HCT116 (cell line): ENCODE data around the gene SNX22. TPM values are rescaled to one million over a fixed set of nuclear protein-coding genes. Genes with fewer than 3 reads are reported as not detected.
A peak's percentile ranks its signal among the peaks of the same experiment; 100 is the strongest.

Experiments
- ATAC-seq: fragments of 200-7000 bp; cut with Tn5 transposase; 2 replicates; pipeline ENCODE4 v1.9.1; 2020; ENCODE audit warnings: mild to moderate bottlenecking, moderate library complexity
- BruUV-seq: library from RNA; stranded (reverse); fragments of 400-500 nt; replicated peaks from 2 replicates; lab custom pipeline; 2021; lab: Mats Ljungman, UMichigan
- CTCF ChIA-PET: fragments of 300-600 bp; sonication (Branson Sonifier 250); formaldehyde crosslinking; loops from one replicate; lab custom pipeline; 2021; ENCODE audit warnings: antibody characterized with exemption; lab: Charles Lee
- POLR2A ChIA-PET: fragments of 300-600, 350-600 bp; sonication (Branson Sonifier 250); formaldehyde crosslinking; loops from one replicate; lab custom pipeline; 2021; ENCODE audit warnings: antibody characterized with exemption; lab: Charles Lee
- RAD21 ChIA-PET, 2 experiments: fragments of 300-600 bp; sonication (Branson Sonifier 250); formaldehyde crosslinking; loops; one replicate each; lab custom pipeline; 2023; ENCODE audit warnings: low total read pairs in 2 of 2; ENCODE audit not compliant: uncharacterized antibody in 2 of 2, unreplicated experiment in 2 of 2, low non-redundant PET in 1 of 2; lab: Charles Lee
- DNase-seq: peaks from one replicate; pipeline ENCODE4 v3.0.0-alpha.2; 2010; ENCODE audit warnings: low read depth, low spot score
- H2AFZ ChIP-seq: fragments of 200-600 bp; shearing (Covaris generic), sonication (generic); 2 replicates; pipeline ENCODE4 v1.6.1; 2017; ENCODE audit warnings: low read depth, mixed run types, mixed read lengths, antibody characterized with exemption, low read length; ENCODE audit not compliant: poor library complexity, severe bottlenecking
- H3K27ac ChIP-seq: 2 replicates; pipeline ENCODE4 v1.5.1; 2012; ENCODE audit warnings: low read depth, low read length
- H3K27me3 ChIP-seq: fragments of 200-600 bp; sonication (generic); 2 replicates; pipeline ENCODE4 v1.6.1; 2016; ENCODE audit warnings: mixed run types, low read length, mixed read lengths; ENCODE audit not compliant: insufficient read depth
- H3K36me3 ChIP-seq, 2 experiments: fragments of 200-500 bp in 1 of 2; fragments of 200-600 bp in 1 of 2; sonication (Bioruptor generic) in 1 of 2; sonication (generic) in 1 of 2; 2 replicates each; pipeline versions ENCODE4 v1.5.1 to v1.6.1; 2014 to 2016; ENCODE audit warnings: low read length in 2 of 2, inconsistent platforms in 1 of 2, mixed read lengths in 1 of 2, mixed run types in 1 of 2; ENCODE audit not compliant: insufficient read depth in 2 of 2, control insufficient read depth in 1 of 2
- H3K4me1 ChIP-seq, 2 experiments: fragments of 200-600 bp in 1 of 2; sonication (generic) in 1 of 2; 2 replicates each; pipeline versions ENCODE4 v1.5.1 to v1.6.1; 2012 to 2017; ENCODE audit warnings: low read length in 2 of 2, inconsistent platforms in 1 of 2, mild to moderate bottlenecking in 1 of 2, mixed read lengths in 1 of 2, mixed run types in 1 of 2, moderate library complexity in 1 of 2; ENCODE audit not compliant: insufficient read depth in 2 of 2, control insufficient read depth in 1 of 2
- H3K4me2 ChIP-seq: fragments of 200-600 bp; sonication (generic); 2 replicates; pipeline ENCODE4 v1.6.1; 2017; ENCODE audit warnings: mixed run types, low read length, mixed read lengths
- H3K4me3 ChIP-seq, 2 experiments: fragments of 200-600 bp in 1 of 2; sonication (generic) in 1 of 2; replicated peaks in 1 of 2; 2 replicates each; pipeline ENCODE4 v1.5.1; 2011 to 2016; ENCODE audit warnings: low read length in 2 of 2, control low read depth in 1 of 2, low read depth in 1 of 2, mild to moderate bottlenecking in 1 of 2, mixed read lengths in 1 of 2, mixed run types in 1 of 2
- H3K79me2 ChIP-seq: fragments of 200-600 bp; sonication (generic); 2 replicates; pipeline ENCODE4 v1.6.1; 2017; ENCODE audit warnings: mild to moderate bottlenecking, mixed run types, low read length, moderate library complexity, mixed read lengths; ENCODE audit not compliant: insufficient read depth
- H3K9ac ChIP-seq: fragments of 200-600 bp; sonication (generic); 2 replicates; pipeline ENCODE4 v1.6.1; 2016; ENCODE audit warnings: low read length, mixed read lengths
- H3K9me2 ChIP-seq: fragments of 200-600 bp; sonication (generic), shearing (Covaris generic); 2 replicates; pipeline ENCODE4 v1.6.1; 2017; ENCODE audit warnings: mixed run types, mild to moderate bottlenecking, moderate library complexity; ENCODE audit not compliant: insufficient read depth
- H3K9me3 ChIP-seq, 2 experiments: fragments of 200-500 bp in 1 of 2; fragments of 200-600 bp in 1 of 2; sonication (Bioruptor generic) in 1 of 2; sonication (generic) in 1 of 2; 2 replicates each; pipeline ENCODE4 v1.6.1; 2014 to 2017; ENCODE audit warnings: low read length in 2 of 2, mixed read lengths in 2 of 2, inconsistent platforms in 1 of 2, low read depth in 1 of 2, mild to moderate bottlenecking in 1 of 2, mixed run types in 1 of 2, moderate library complexity in 1 of 2; ENCODE audit not compliant: control insufficient read depth in 1 of 2, insufficient read depth in 1 of 2
- H4K20me1 ChIP-seq: fragments of 200-600 bp; sonication (generic), shearing (Covaris generic); 2 replicates; pipeline ENCODE4 v1.6.1; 2017; ENCODE audit warnings: mixed run types, mild to moderate bottlenecking, moderate library complexity; ENCODE audit not compliant: insufficient read depth
- CBX3 ChIP-seq: IDR thresholded peaks from 2 replicates; pipeline ENCODE4 v1.6.1; 2012; ENCODE audit warnings: low read depth
- ELF1 ChIP-seq: IDR thresholded peaks from 2 replicates; pipeline ENCODE4 v1.6.1; 2012; ENCODE audit warnings: low read depth, borderline replicate concordance
- EZH2phosphoT487 ChIP-seq: fragments of 200-600 bp; IDR thresholded peaks from 2 replicates; pipeline ENCODE4 v1.6.1; 2018; ENCODE audit warnings: antibody characterized with exemption, borderline replicate concordance
- FOSL1 ChIP-seq: IDR thresholded peaks from 2 replicates; pipeline ENCODE4 v1.6.1; 2012; ENCODE audit warnings: low read depth
- POLR2AphosphoS5 ChIP-seq: IDR thresholded peaks from 2 replicates; pipeline ENCODE4 v1.6.1; 2011; ENCODE audit warnings: mild to moderate bottlenecking, low read depth, low read length, moderate library complexity
- RAD21 ChIP-seq: IDR thresholded peaks from 2 replicates; pipeline ENCODE4 v1.6.1; 2012; ENCODE audit warnings: low read depth, mild to moderate bottlenecking
- SIN3A ChIP-seq: IDR thresholded peaks from 2 replicates; pipeline ENCODE4 v1.6.1; 2012; ENCODE audit warnings: low read depth
- SRF ChIP-seq: IDR thresholded peaks from 2 replicates; pipeline ENCODE4 v1.6.1; 2012; ENCODE audit warnings: low read depth
- intact Hi-C: fragments of 100-400 bp; cut with micrococcal nuclease; formaldehyde crosslinking; loops from 2 replicates; pipeline ENCODE4 v1.10.0; 2022
- total RNA-seq: library from RNA; stranded (reverse); gene quantifications from one replicate; pipeline ENCODE4 v1.2.1, GENCODE V29; 2021; ENCODE audit not compliant: unreplicated experiment
- TF ChIP-seq, protein P1 (sequence below), 3 experiments: fragments of 200-600 bp in 1 of 3; sonication (generic) in 1 of 3; IDR thresholded peaks in 2 of 3; conservative IDR thresholded peaks in 1 of 3; 2 replicates each; pipeline ENCODE4 v1.5.1; 2012 to 2017; ENCODE audit warnings: low read depth in 2 of 3, low read length in 2 of 3, antibody characterized with exemption in 1 of 3, borderline replicate concordance in 1 of 3, control low read depth in 1 of 3, mild to moderate bottlenecking in 1 of 3, mixed read lengths in 1 of 3, mixed run types in 1 of 3, moderate library complexity in 1 of 3; ENCODE audit not compliant: insufficient read depth in 1 of 3

The SNX22 gene
- total RNA-seq, 1 experiment from 2014 or later: 6.3 TPM

DNA sequence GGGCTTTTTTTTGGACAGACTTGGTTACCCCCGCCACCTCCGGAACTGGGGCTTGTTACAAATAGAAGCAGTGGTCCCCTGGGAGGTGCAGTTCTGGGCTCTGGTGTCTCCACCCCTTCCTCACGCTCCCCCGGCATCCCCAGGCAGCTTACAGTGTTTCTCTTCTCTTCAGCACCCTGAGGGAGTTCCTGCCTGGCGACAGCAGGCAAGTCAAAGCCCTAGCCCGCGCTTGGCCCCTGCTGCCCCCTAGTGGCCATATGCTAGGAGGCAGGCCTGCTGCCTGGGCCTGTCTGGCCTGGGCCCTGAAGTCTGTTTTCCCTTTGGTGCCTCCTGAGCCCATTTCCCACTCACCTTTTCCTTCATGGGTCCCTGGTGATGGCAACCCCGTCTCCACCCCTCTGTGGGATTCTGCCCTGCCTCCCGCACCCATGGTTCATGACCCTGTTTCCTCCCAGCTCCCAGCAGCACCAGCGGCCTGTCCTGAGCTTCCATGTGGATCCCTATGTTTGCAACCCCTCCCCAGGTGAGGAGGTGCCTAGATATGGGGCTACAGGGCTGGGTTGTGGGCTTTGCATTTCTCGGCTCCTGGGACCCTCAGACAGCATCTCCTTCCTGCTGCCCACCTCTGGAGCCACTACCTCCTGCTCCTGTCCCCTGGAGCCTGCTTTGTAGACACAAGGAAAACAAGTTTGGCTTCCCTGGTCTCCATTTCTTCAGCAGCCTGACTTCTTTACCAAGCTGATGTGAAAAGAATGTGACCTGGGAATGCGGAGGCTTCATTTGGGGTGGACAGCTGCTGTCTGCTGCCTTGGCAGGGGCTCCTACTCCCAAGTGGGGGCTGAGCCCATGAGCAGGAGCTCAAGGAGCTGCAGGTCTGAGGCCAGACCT is 2.2 kb downstream of the SNX22 start:
- H3K27me3 ChIP-seq: no peaks in the 10 kb centered on the region
- H3K4me3 ChIP-seq: no peak overlapping the region
- H3K79me2 ChIP-seq: peaks cover 9% of the 10 kb centered on the region; the same call in 1 of the 2 replicates
- ChIA-PET CTCF (interaction anchor here (0.7 to 2.5 kb wide), 8 partner anchors 8 to 574 kb away, joined by 3 to 23 read pairs (median 5); partner anchors contain the start of genes CIAO2A and PPIB), RAD21 (interaction anchor here in 1 of 2 experiments (0.6 to 1.1 kb wide), 2 partner anchors 9 to 461 kb away, joined by 3 read pairs; partner anchors contain the start of gene PPIB), POLR2A (interaction anchor here (2.7 kb wide), 1 partner anchor 9 kb away, joined by 12 read pairs; the partner anchor contains the start of gene PPIB)
- TF ChIP-seq POLR2AphosphoS5: peak; percentile 61
- TF ChIP-seq SIN3A: no peak
- TF ChIP-seq ELF1: no peak
- peak; percentile 82 for TF ChIP-seq RAD21
- no peak for TF ChIP-seq SRF
- TF ChIP-seq EZH2phosphoT487: no peak
- TF ChIP-seq, protein P1, sequence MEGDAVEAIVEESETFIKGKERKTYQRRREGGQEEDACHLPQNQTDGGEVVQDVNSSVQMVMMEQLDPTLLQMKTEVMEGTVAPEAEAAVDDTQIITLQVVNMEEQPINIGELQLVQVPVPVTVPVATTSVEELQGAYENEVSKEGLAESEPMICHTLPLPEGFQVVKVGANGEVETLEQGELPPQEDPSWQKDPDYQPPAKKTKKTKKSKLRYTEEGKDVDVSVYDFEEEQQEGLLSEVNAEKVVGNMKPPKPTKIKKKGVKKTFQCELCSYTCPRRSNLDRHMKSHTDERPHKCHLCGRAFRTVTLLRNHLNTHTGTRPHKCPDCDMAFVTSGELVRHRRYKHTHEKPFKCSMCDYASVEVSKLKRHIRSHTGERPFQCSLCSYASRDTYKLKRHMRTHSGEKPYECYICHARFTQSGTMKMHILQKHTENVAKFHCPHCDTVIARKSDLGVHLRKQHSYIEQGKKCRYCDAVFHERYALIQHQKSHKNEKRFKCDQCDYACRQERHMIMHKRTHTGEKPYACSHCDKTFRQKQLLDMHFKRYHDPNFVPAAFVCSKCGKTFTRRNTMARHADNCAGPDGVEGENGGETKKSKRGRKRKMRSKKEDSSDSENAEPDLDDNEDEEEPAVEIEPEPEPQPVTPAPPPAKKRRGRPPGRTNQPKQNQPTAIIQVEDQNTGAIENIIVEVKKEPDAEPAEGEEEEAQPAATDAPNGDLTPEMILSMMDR (IDR thresholded peaks at IDR 0.05 in 2 of 3, conservative IDR thresholded peaks at IDR 0.05 in 1 of 3; ENCODE audit: borderline replicate concordance in 1 of 3, insufficient read depth in 1 of 3, low read depth in 2 of 3, low read length in 2 of 3): peak; percentile 66 to 98 (median 96); a peak in 5 of 6 replicates
- no peak for TF ChIP-seq CBX3
- no peak for TF ChIP-seq FOSL1
- ATAC-seq (peak; percentile 76), DNase-seq (peak; percentile 57)
- no TSS peak for BruUV-seq
- peak overlapping the region; percentile 38; the same call in 1 of the 2 replicates for H3K9ac ChIP-seq
- intact Hi-C loops: loop anchor here (5.0 kb wide), 3 partner anchors 56 to 541 kb away; partner anchors contain the start of genes CSNK1G1 and SNX1
- no peaks in the 10 kb centered on the region; the same call in 1 of the 2 replicates for H4K20me1 ChIP-seq
- peaks cover 29 to 31% of the 10 kb centered on the region in 2 experiments; a peak in 3 of 4 replicates for H3K36me3 ChIP-seq
- H3K4me2 ChIP-seq: peak overlapping the region; percentile 91
- H3K4me1 ChIP-seq: peaks cover 6 to 35% of the 10 kb centered on the region in 2 experiments
- H3K27ac ChIP-seq: peak overlapping the region; percentile 37
- H2AFZ ChIP-seq: no peak overlapping the region
- no peaks in the 10 kb centered on the region for H3K9me2 ChIP-seq
- H3K9me3 ChIP-seq: no peaks in the 10 kb centered on the region
